Smooth muscle cell (in vitro differentiated cells): Measurements from ENCODE around the gene GPR183. TPM values are rescaled to one million over a fixed set of nuclear protein-coding genes. Genes with fewer than 3 reads are reported as not detected.

Source experiments
- DNase-seq: peaks from one replicate; lab custom pipeline; 2025; ENCODE audit not compliant: unreplicated experiment; lab: John Stamatoyannopoulos, UW
- H2AFZ ChIP-seq: fragments of 200-600 bp; sonication (generic); 2 replicates; pipeline ENCODE4 v1.6.0; 2016; ENCODE audit warnings: antibody characterized with exemption, low read depth, mild to moderate bottlenecking
- H3F3A ChIP-seq: fragments of 200-600 bp; sonication (generic); 2 replicates; pipeline ENCODE4 v1.6.0; 2017; ENCODE audit warnings: antibody characterized with exemption, low read depth
- H3K27ac ChIP-seq: fragments of 200-600 bp; sonication (generic); 2 replicates; pipeline ENCODE4 v1.5.1; 2016; ENCODE audit warnings: low read depth, mild to moderate bottlenecking
- H3K27me3 ChIP-seq: fragments of 200-600 bp; sonication (generic); 2 replicates; pipeline ENCODE4 v1.6.1; 2016; ENCODE audit warnings: low read depth, mild to moderate bottlenecking
- H3K36me3 ChIP-seq: fragments of 200-600 bp; sonication (generic); 2 replicates; pipeline ENCODE4 v1.5.1; 2016; ENCODE audit warnings: low read depth
- H3K4me1 ChIP-seq: fragments of 200-600 bp; sonication (generic); 2 replicates; pipeline ENCODE4 v1.5.1; 2016; ENCODE audit warnings: low read depth
- H3K4me2 ChIP-seq: fragments of 200-600 bp; sonication (generic); 2 replicates; pipeline ENCODE4 v1.6.0; 2016; ENCODE audit warnings: mild to moderate bottlenecking
- H3K4me3 ChIP-seq: fragments of 200-600 bp; sonication (generic); 2 replicates; pipeline ENCODE4 v1.5.1; 2016; ENCODE audit warnings: mild to moderate bottlenecking
- H3K79me2 ChIP-seq: fragments of 200-600 bp; sonication (generic); 2 replicates; pipeline ENCODE4 v1.6.0; 2016; ENCODE audit warnings: low read depth, mild to moderate bottlenecking
- H3K9ac ChIP-seq: fragments of 200-600 bp; sonication (generic); 2 replicates; pipeline ENCODE4 v1.6.0; 2016; ENCODE audit warnings: low read depth
- H3K9me3 ChIP-seq: fragments of 200-600 bp; sonication (generic); replicated peaks from 2 replicates; pipeline ENCODE4 v1.5.1; 2016; ENCODE audit warnings: low read depth
- H4K20me1 ChIP-seq: fragments of 200-600 bp; sonication (generic); 2 replicates; pipeline ENCODE4 v1.6.0; 2016; ENCODE audit warnings: low read depth
- WGBS: methylation state at CpG from one replicate; pipeline ENCODE4 v1.1.7; 2016; ENCODE audit warnings: low lambda C conversion rate; 5-methylcytosine and 5-hydroxymethylcytosine counted together
- polyA plus RNA-seq: library from polyadenylated mRNA; unstranded; fragments of >200 nt; fragmentation: Nextera tagmentation; extraction: Ambion mirVana; gene quantifications from 2 replicates; pipeline ENCODE4 v1.2.1, GENCODE V29; 2016
- total RNA-seq: library from RNA; depleted of rRNA; stranded (reverse); fragments of >200 nt; gene quantifications from 2 replicates; pipeline ENCODE4 v1.2.3, GENCODE V29; 2014
- TF ChIP-seq, protein P1 (sequence below): fragments of 200-600 bp; sonication (generic); IDR thresholded peaks from 2 replicates; pipeline ENCODE4 v1.5.1; 2017; ENCODE audit warnings: borderline replicate concordance, mild to moderate bottlenecking, antibody characterized with exemption; ENCODE audit not compliant: insufficient read depth, poor library complexity, severe bottlenecking

GPR183 gene
- total and polyA plus RNA-seq, 2 experiments from 2014 or later: 32.4 to 33.0 TPM

DNA sequence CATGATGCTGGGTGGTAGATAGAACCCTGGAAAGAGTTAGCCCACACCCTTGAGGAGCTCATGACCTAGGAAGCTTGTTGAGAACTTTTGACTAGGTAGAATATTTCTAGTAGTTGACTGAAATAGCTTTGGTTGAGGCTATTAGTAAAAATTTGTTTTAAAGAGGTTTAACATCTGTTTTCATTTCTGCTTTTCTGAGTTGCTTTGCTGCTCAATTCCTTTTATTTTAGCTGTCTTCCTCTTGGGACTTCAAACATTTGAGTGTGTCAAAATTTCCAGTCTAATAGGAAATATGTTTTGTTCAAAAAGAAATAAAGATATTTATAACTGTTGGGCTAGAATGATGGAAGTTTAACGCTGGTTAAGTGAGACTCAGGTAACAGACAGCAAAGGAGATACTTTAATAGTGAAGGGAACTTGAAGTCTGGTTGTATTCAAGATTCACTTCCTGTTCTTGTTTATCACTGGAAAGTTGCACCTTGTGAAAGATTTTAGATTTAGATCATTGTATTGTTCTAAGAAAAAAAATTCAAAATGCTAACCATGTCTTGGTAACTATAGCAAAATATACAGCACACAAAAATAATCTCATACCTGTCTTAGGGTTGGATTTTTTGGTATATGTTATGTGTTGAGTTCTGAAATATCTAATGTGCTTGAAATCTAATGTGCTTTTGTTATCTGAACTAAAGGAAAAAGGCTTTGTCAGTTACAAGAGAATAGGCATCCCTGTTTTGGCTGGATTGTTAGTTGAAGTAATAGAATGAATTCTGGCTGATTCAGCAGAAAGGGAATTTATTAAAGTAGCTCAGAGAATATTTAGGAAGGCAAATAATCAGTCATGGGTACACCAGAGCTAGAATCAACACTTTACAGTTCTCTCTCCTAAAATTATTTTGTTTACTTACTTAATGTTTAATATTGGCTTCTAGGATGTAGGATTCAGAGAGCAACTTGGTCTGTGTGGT, 24.7 kb downstream of the GPR183 start:
- H3K36me3 ChIP-seq: no peaks in the 10 kb centered on the region
- H3F3A ChIP-seq: no peaks in the 10 kb centered on the region
- H3K9ac ChIP-seq: peak overlapping the region; percentile 17
- no peaks in the 10 kb centered on the region for H3K9me3 ChIP-seq
- H3K27me3 ChIP-seq: no peaks in the 10 kb centered on the region
- peak overlapping the region; percentile 78 for H3K27ac ChIP-seq
- H2AFZ ChIP-seq: no peak overlapping the region
- no peaks in the 10 kb centered on the region for H3K79me2 ChIP-seq
- H3K4me2 ChIP-seq: peak overlapping the region; percentile 70
- TF ChIP-seq, protein P1, sequence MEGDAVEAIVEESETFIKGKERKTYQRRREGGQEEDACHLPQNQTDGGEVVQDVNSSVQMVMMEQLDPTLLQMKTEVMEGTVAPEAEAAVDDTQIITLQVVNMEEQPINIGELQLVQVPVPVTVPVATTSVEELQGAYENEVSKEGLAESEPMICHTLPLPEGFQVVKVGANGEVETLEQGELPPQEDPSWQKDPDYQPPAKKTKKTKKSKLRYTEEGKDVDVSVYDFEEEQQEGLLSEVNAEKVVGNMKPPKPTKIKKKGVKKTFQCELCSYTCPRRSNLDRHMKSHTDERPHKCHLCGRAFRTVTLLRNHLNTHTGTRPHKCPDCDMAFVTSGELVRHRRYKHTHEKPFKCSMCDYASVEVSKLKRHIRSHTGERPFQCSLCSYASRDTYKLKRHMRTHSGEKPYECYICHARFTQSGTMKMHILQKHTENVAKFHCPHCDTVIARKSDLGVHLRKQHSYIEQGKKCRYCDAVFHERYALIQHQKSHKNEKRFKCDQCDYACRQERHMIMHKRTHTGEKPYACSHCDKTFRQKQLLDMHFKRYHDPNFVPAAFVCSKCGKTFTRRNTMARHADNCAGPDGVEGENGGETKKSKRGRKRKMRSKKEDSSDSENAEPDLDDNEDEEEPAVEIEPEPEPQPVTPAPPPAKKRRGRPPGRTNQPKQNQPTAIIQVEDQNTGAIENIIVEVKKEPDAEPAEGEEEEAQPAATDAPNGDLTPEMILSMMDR: no peak
- WGBS: 91% methylated on average over 1 of the region's 1 CpG
- no peak overlapping the region for H3K4me3 ChIP-seq
- peaks cover 23% of the 10 kb centered on the region for H3K4me1 ChIP-seq
- H4K20me1 ChIP-seq: no peaks in the 10 kb centered on the region
- no peak for DNase-seq

DNA sequence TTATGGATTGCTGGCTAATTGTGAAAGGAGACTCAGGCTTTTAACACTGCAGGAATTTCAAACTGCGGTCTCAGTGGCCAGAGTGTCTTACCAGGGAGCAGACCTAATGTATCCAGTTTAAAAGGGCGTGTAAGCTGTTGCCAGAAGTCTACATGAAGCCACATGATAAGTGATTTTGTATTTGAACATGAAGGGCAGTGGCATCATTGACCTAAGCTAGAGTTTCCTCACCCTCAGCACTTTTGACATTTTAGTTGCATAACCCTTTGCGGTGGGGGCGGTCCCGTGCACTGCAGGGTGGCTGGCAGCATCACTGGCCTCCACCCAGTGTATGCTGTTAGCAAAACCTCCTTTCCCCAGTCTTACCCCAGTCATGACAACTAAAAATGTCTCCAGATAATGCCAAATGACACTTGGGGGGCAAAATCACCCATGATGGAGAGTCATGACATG, 25.4 kb downstream of the GPR183 start:
- peaks cover 23% of the 10 kb centered on the region for H3K4me1 ChIP-seq

DNA sequence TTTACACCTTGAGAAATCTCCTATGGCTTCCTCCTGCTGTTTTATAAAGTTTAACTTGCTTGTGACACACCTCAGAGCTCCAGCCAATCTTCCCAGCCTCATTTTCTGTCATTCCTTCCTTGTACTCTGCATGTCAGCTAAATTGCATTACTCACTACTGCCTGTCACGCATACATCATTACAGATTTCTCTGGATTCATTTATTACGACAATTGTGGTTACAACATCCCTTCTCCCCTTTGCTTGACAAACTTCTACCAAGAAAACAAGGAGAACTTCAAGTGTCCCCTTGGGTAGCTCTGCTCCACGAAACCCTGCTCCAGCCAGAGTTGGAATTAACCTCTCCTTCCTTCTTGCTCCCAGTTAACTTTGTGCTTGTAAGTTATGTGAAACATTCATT, 27.0 kb downstream of the GPR183 start:
- TF ChIP-seq, protein P1: no peak
- no peaks in the 10 kb centered on the region for H3F3A ChIP-seq
- H4K20me1 ChIP-seq: no peaks in the 10 kb centered on the region
- no peaks in the 10 kb centered on the region for H3K9me3 ChIP-seq
- H3K4me1 ChIP-seq: peaks cover 23% of the 10 kb centered on the region
- H3K27me3 ChIP-seq: no peaks in the 10 kb centered on the region
- H3K4me3 ChIP-seq: no peak overlapping the region
- H2AFZ ChIP-seq: no peak overlapping the region
- no peak overlapping the region for H3K4me2 ChIP-seq
- no peaks in the 10 kb centered on the region for H3K79me2 ChIP-seq
- H3K36me3 ChIP-seq: no peaks in the 10 kb centered on the region
- 74% methylated on average over 3 of the region's 3 CpGs for WGBS
- H3K9ac ChIP-seq: no peak overlapping the region
- H3K27ac ChIP-seq: peak overlapping the region; percentile 51
- DNase-seq: no peak

More for the DNA sequence above, 25.4 kb downstream of the GPR183 start:
- no peak for DNase-seq
- no peaks in the 10 kb centered on the region for H4K20me1 ChIP-seq
- peak overlapping the region; percentile 78 for H3K27ac ChIP-seq
- TF ChIP-seq, protein P1: no peak
- no peak overlapping the region for H3K9ac ChIP-seq
- no peak overlapping the region for H3K4me2 ChIP-seq
- no peaks in the 10 kb centered on the region for H3K36me3 ChIP-seq
- H3F3A ChIP-seq: no peaks in the 10 kb centered on the region
- no peaks in the 10 kb centered on the region for H3K9me3 ChIP-seq
- H2AFZ ChIP-seq: no peak overlapping the region
- no peaks in the 10 kb centered on the region for H3K27me3 ChIP-seq
- H3K4me3 ChIP-seq: no peak overlapping the region
- 74% methylated on average over 5 of the region's 5 CpGs for WGBS
- no peaks in the 10 kb centered on the region for H3K79me2 ChIP-seq
